NCI-H1105 treated with DMSO at 0.1 percent for 48 hours (cell line): Measurements from ENCODE around the gene TRIM33.
A peak's percentile ranks its signal among the peaks of the same experiment; 100 is the strongest.
"Not testable (repeated sequence)": the region's sequence is repeated elsewhere in the genome, so short reads cannot be mapped to it uniquely, and the experiment has no call there.

Source experiments
- DNase-seq: peaks from one replicate; lab custom pipeline; 2025; lab: John Stamatoyannopoulos, UW

The TRIM33 gene

GRCh38 chr1:114397601-114398000 lies 113.4 kb downstream of the TRIM33 start:
- DNase-seq: no peak

DNA sequence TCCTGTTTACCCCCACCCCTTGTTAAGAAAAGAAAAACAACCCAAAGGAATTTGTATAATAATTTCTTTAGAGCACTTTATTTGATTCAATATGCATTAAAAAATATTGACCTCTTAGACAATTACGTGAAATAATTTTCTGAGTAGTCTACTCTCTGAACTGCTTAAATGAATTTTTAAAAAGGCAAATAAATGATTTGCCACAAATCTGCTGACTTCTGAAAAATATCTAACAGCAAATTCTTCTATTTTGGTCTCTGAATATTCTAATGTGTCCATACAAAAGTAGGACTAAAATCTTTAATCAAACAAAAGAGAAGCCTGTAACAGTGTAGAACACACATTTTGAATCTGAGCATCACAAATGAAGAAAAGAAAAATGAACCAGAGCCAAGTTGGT lies 115.1 kb downstream of the TRIM33 start:
- DNase-seq: no peak

GRCh38 chr1:114390960-114391359 lies 120.0 kb downstream of the TRIM33 start:
- DNase-seq: no peak

GRCh38 chr1:114390361-114390760 lies 120.6 kb downstream of the TRIM33 start:
- DNase-seq: no peak

DNA sequence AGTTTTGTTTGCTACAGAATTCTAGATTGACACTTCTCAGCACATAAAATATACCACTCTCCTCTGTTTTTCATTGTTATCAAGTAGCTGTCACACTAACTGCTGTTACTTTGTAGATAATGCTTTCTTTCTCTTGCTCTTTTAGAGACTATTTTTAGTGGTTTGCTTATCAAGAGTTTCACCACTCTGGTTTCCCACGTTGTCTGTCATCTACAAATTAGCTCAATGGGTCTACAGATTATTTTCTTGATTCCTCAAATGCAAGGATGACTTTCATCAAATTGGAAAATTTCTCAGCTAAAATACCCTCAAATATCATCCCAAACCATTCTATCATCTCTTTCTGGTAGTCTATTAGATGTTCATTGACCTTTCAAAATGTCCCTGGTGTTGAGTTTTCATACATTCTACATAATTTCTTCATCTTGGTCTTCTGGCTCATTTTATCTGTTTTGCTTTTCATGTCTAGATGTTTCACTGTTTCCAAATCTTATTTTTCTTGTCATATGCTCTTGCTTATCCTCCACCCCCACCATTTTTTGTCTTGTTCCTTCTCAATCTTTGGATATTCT lies 122.5 kb downstream of the TRIM33 start:
- no peak for DNase-seq

DNA sequence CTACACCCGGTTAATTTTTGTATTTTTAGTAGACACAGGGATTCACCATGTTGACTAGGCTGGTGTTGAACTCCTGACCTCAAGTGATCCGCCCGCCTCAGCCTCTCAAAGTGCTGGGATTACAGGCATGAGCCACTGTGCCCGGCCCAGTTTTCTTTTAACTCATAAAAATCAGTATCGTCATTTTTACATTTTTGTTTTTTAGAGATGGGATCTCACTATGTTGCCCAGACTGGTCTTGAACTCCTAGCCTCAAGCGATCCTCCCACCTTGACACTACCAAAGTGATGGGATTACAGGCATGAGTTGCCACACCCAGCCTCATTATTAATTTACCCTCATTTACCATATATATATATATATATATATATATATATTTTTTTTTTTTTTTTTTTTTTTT lies 123.4 kb downstream of the TRIM33 start:
- not testable (repeated sequence) for DNase-seq

DNA sequence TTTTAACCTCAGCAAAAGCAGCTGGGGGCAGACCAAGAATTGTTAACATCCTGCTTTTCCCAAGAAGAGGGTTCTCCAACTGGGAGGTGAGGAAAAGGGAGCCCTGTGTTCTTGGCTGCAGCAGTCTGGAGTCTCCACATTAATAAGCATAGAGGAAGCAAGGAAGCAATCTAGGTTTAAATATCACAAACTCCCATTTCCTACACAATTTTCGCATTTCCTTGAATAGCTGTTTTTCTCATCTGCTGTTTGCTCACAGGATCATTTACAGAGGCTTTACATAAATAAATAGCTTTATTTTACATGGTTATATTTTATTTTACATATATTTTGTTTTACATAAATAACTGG lies 124.0 kb downstream of the TRIM33 start:
- DNase-seq: no peak

DNA sequence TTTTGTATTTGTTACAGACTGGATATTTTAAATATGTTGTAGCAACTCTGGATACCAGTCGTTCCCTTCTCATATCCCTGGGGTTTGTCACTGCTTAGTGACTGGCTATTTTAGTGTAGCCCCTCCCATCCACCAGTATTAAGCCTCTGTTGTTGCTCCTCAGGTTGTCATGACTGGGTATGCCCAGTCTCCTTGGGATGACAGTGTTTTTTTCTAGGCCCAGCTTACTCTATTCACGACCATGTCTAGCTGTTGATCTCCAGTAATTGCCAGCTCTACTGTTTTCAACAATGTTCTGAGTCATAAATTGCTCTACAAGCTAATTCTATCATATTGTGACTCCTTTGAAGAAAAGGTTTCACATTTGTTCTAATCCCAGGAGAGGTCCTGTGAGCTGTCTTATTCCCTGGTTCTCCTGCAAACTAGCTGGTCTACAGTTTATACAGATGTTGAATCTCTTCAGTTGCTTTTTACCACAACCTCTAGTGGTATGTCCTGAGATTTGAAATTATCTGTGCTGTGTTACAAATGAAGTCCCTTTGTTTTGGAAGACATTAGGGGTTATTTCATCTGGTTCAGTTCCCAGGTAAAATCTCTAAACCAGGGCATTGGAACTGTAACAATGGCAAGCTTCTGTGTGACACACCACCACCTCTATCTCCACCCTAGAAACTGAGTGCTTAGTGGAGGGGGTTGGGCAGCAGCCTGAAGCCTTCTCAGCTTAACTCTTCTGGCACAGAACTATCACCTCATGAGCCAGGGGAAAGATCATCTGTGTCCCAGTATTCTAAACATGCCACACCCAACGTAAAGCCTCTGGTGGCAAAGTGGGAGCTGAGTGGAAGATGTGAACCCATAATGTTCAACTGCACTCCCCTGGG lies 124.6 kb downstream of the TRIM33 start:
- DNase-seq: no peak

DNA sequence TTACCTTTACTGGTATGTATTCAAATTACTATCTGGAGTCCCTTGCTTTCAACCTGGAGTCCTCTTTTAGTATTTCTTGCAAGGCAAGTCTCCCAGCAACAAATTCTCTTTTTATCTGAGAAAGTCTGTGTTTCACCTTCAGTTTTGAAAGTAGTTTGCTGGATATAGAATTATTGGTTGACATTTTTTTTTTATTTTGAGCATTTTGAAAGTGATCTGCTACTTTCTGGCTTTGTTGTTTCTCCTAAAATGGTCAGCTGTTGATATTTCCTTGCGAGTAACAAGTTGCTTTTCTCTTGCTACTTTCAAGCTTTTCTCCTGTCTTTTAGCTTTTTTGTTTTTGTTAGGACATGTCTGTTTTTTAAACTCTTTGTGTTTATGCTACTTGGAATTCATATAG lies 126.1 kb downstream of the TRIM33 start:
- DNase-seq: no peak

GRCh38 chr1:114379987-114380386 lies 131.0 kb downstream of the TRIM33 start:
- no peak for DNase-seq

DNA sequence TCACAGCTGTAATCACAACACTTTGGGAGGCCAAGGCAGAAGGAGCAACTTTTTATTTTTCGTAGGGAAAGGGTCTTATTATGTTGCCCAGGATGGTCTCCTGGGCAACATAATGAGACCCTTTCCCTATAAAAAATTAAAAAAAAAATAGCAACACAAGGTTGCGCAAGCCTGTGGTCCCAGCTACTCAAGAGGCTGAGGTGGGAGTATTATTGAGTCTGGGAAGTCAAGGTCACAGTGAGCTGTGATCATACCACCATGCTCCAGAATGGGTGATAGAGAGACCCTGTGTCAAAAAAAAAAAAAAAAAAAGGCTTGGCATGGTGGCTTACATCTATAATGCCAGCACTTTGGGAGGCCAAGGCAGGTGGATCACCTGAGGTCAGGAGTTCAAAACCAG lies 131.6 kb downstream of the TRIM33 start:
- DNase-seq: no peak

DNA sequence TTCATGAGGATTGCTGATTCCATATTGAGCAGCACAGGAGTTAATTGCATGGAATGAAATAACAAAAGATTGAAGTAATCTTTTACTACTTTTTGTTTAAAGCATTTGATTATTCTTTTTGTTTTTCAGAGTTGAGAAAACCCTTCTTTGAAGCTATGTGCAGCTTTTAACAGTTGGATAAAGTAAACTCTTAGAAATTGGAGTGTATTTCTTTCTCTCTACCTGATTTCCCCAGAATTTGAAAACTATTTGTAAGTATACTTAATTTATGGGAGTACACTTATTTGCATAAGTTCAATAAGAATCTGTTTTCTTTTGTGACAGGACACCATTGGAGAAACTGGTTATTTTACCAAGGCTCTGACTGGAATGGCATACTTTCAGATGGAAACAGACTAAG lies 133.6 kb downstream of the TRIM33 start:
- no peak for DNase-seq

DNA sequence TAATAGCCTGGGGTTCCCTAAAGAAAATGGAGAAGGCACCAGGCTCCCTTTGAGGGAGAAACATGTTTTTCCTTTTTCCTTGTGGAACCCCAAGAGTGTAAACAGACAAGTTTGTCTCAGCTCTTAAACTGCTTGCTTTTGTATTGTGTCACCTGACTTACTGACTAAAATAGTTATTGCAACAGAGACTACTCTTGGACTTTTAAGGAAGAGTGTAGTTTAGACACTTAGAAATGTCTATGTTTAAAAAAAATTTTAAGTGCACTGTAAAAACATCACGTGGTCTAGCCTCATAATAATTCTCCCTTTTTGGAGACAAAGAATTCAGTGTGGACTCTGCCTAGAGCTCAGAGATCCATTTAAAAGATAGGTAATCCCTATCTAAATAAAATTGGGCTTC lies 141.1 kb downstream of the TRIM33 start:
- DNase-seq: no peak

GRCh38 chr1:114369266-114369919 lies 141.6 kb downstream of the TRIM33 start:
- DNase-seq: not testable (repeated sequence)

- DNase-seq: no peak
Measured at GRCh38 chr1:114368560-114369255, 142.3 kb downstream of the TRIM33 start.

- DNase-seq: no peak
Measured at GRCh38 chr1:114367810-114368209, 143.2 kb downstream of the TRIM33 start.

- DNase-seq: not testable (repeated sequence)
Measured at GRCh38 chr1:114363230-114363629, 147.8 kb downstream of the TRIM33 start.

DNA sequence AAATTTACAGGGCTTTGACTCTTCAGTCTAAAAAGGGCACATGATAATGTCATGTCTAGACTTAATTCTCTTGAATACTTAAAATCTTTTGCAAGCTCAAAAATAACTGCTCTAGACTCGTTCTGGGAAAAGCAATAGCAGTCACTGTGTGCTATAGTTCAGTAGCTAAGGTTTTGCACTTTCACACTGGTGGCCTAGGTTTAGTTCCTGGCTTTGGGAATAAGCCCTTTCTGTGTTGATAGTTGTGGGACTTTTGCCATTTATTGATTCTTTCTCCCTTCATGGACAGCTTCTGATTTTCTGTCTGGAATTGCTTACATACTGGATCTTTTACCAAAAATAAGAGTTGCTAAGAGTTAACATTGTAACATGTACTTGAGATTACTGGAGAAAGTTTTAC lies 151.2 kb downstream of the TRIM33 start:
- no peak for DNase-seq

GRCh38 chr1:114355240-114355639 lies 155.8 kb downstream of the TRIM33 start:
- no peak for DNase-seq

DNA sequence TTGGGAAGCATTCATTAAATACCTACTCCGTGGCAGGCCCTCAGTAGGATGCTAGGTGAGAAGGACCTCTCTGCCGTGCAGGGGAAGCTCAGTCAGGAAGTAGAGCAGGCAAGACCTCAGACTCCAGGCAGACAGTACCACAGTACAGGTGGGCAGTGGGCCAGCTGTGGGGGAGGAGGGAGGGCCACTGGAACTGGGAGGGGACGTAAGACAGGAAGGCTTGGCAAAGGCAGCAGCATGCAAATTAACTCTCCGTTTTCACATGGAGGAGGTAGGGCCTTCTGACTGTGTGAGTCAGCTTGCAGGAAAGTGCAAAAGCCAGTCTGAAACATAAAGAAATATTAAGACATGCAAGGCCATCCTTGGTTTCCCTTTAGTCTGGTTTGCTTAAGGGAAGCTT lies 157.7 kb downstream of the TRIM33 start:
- DNase-seq: peak; percentile 69

- no peak for DNase-seq
Measured at GRCh38 chr1:114352797-114353196, 158.2 kb downstream of the TRIM33 start.

GRCh38 chr1:114350731-114351445 lies 160.1 kb downstream of the TRIM33 start:
- DNase-seq: no peak
